ENCODE results near the gene ELK3. TPM values are rescaled to one million over a fixed set of nuclear protein-coding genes. Genes with fewer than 3 reads are reported as not detected.

Gene ELK3
- total RNA-seq, 1 experiment from 2014 or later: 34.1 TPM

- intact Hi-C loops (cut with micrococcal nuclease; ENCODE audit: unreplicated experiment): no loop called here
- Mint-ChIP-seq H3K27ac (ENCODE audit: unreplicated experiment) (no peak overlapping the region), H3K4me1 (ENCODE audit: low read depth, unreplicated experiment) (peaks cover 28% of the 10 kb centered on the region), H3K36me3 (ENCODE audit: insufficient read depth, unreplicated experiment) (peaks cover 10% of the 10 kb centered on the region), H3K4me3 (ENCODE audit: low read depth, unreplicated experiment) (no peak overlapping the region), H3K27me3 (ENCODE audit: unreplicated experiment) (no peaks in the 10 kb centered on the region), H3K9me3 (ENCODE audit: low read depth, unreplicated experiment) (no peaks in the 10 kb centered on the region)
- BruUV-seq (replicated peaks): no TSS peak
- no peak for TF ChIP-seq CTCF (IDR thresholded peaks at IDR 0.05; ENCODE audit: unreplicated experiment)
- no peak for DNase-seq
- CTCF ChIA-PET: interaction anchor here (0.6 to 0.7 kb wide), 2 partner anchors 153 to 203 kb away, joined by 3 read pairs; no protein-coding TSS in a partner anchor
Observed at GRCh38 chr12:96201272-96202227, 7.4 kb downstream of the ELK3 start.

- H3K27ac Mint-ChIP-seq (ENCODE audit: unreplicated experiment): no peak overlapping the region
- BruUV-seq (replicated peaks): no TSS peak
- no peak for DNase-seq
- no peak overlapping the region for H3K4me3 Mint-ChIP-seq (ENCODE audit: low read depth, unreplicated experiment)
- H3K36me3 Mint-ChIP-seq (ENCODE audit: insufficient read depth, unreplicated experiment): no peaks in the 10 kb centered on the region
- no peaks in the 10 kb centered on the region for H3K9me3 Mint-ChIP-seq (ENCODE audit: low read depth, unreplicated experiment)
- no peaks in the 10 kb centered on the region for H3K27me3 Mint-ChIP-seq (ENCODE audit: unreplicated experiment)
- TF ChIP-seq CTCF (IDR thresholded peaks at IDR 0.05; ENCODE audit: unreplicated experiment): no peak
- peaks cover 7% of the 10 kb centered on the region for H3K4me1 Mint-ChIP-seq (ENCODE audit: low read depth, unreplicated experiment)
- intact Hi-C loops (cut with micrococcal nuclease; ENCODE audit: unreplicated experiment): no loop called here
- CTCF ChIA-PET: no interaction called here
Observed at GRCh38 chr12:96204381-96204780, 10.2 kb downstream of the ELK3 start.

- Mint-ChIP-seq H3K27me3 (ENCODE audit: unreplicated experiment) (no peaks in the 10 kb centered on the region), H3K27ac (ENCODE audit: unreplicated experiment) (no peak overlapping the region), H3K4me1 (ENCODE audit: low read depth, unreplicated experiment) (peaks cover 7% of the 10 kb centered on the region), H3K4me3 (ENCODE audit: low read depth, unreplicated experiment) (no peak overlapping the region), H3K9me3 (ENCODE audit: low read depth, unreplicated experiment) (no peaks in the 10 kb centered on the region), H3K36me3 (ENCODE audit: insufficient read depth, unreplicated experiment) (no peaks in the 10 kb centered on the region)
- TF ChIP-seq CTCF (IDR thresholded peaks at IDR 0.05; ENCODE audit: unreplicated experiment): no peak
- intact Hi-C loops (cut with micrococcal nuclease; ENCODE audit: unreplicated experiment): no loop called here
- no peak for DNase-seq
- BruUV-seq (replicated peaks): no TSS peak
- CTCF ChIA-PET: no interaction called here
Observed at GRCh38 chr12:96205908-96206307, 11.7 kb downstream of the ELK3 start.

- intact Hi-C loops (cut with micrococcal nuclease; ENCODE audit: unreplicated experiment): no loop called here
- CTCF ChIA-PET: no interaction called here
- Mint-ChIP-seq H3K4me3 (ENCODE audit: low read depth, unreplicated experiment) (no peak overlapping the region), H3K4me1 (ENCODE audit: low read depth, unreplicated experiment) (peaks cover 7% of the 10 kb centered on the region), H3K36me3 (ENCODE audit: insufficient read depth, unreplicated experiment) (no peaks in the 10 kb centered on the region), H3K27me3 (ENCODE audit: unreplicated experiment) (no peaks in the 10 kb centered on the region), H3K27ac (ENCODE audit: unreplicated experiment) (no peak overlapping the region), H3K9me3 (ENCODE audit: low read depth, unreplicated experiment) (no peaks in the 10 kb centered on the region)
- no peak for TF ChIP-seq CTCF (IDR thresholded peaks at IDR 0.05; ENCODE audit: unreplicated experiment)
- BruUV-seq (replicated peaks): no TSS peak
- no peak for DNase-seq
Observed at GRCh38 chr12:96206936-96207662, 12.9 kb downstream of the ELK3 start.

Data from Calu3 (cell line).